Measurements from ENCODE around the gene CTDSP2. TPM values are rescaled to one million over a fixed set of nuclear protein-coding genes. Genes with fewer than 3 reads are reported as not detected.
A peak's percentile ranks its signal among the peaks of the same experiment; 100 is the strongest.

Gene CTDSP2
- total RNA-seq, 6 donors from 2014 or later, result 153 to 226 (median 175) TPM

DNA sequence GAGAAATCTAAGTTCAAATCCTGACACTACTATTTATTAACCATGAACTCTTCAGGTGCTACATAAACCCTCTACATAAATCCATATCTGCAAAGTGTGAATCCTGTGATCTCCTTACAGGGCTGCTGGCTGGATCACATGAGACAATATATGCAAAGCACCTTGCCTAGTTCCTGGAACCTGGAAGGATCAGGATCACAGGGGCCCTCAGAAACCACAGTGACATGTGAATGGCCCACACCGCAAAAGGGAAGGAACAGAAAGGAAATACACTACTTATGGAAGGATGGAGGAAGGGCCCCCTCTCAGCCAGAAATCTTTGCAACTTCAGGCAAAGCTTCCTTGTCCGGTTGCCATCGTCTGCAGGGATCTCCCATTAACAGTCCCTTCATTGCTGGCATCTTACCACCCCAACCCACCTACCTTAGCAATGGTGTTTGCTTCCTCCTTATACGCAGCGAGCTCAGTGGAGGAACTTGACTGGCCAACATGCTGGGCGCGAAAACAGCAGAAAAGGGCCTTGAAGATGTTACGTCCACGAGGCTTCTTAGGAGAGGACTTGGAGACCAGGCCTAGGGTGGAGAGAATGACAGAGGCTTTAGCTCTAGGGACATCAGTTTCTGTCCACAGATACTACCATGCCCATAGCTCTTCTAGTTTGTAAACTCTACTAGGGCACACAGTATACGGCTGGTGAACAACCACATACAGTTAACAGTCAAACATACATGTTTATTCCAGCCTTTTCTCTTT is 17.3 kb downstream of the CTDSP2 start:
- Histone ChIP-seq H3K27ac (peak overlapping the region; percentile 18 to 98 (median 60)), H3K4me1 (peaks cover 58 to 86% (median 71%) of the 10 kb centered on the region in 4 donors), H3K36me3 (peaks cover 45 to 64% (median 52%) of the 10 kb centered on the region in 4 donors), H3K27me3 (no peaks in the 10 kb centered on the region), H3K4me3 (no peak overlapping the region), H3K9me3 (no peaks in the 10 kb centered on the region)
- WGBS, 2 donors, result 41 to 57% methylated on average over 10 of the region's 10 CpGs
- DNase-seq (no peak), ATAC-seq (ENCODE audit: low FRiP score in 2 of 2) (no peak)
- peak in 1 of 2 donors; percentile 6 for TF ChIP-seq POLR2AphosphoS5 (IDR thresholded peaks at IDR 0.05)
- no peak for TF ChIP-seq POLR2A (IDR thresholded peaks at IDR 0.05)

DNA sequence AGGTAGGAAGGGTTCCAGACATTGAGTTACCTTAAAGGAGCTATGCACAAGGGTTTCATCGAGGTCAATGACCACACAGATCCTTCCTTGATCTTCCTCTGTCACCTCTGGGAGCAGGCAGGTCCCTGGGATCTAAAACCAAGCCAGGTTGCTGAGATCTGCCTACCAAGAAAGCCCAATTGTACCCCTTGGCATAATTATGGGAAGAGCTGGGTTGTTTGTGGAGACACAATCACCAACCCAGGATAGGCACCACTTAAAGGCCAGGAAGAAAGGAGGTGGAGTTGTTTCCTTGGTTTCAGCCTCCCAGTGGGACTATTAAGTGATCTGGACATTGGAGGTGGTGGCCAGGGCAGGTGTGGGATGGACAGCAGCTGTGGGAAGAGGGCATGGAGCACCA is 19.6 kb downstream of the CTDSP2 start:
- DNase-seq (no peak), ATAC-seq (ENCODE audit: low FRiP score in 2 of 2) (no peak)
- H3K9me3 ChIP-seq, result no peaks in the 10 kb centered on the region
- peak overlapping the region; percentile 20 to 84 (median 70) for H3K27ac ChIP-seq
- H3K36me3 ChIP-seq, result peaks cover 62 to 85% (median 73%) of the 10 kb centered on the region in 4 donors
- H3K27me3 ChIP-seq, result no peaks in the 10 kb centered on the region
- H3K4me3 ChIP-seq, result no peak overlapping the region
- peaks cover 58 to 76% (median 65%) of the 10 kb centered on the region in 4 donors for H3K4me1 ChIP-seq
- 89 to 93% methylated on average over 1 of the region's 1 CpG for WGBS, 2 donors
- TF ChIP-seq EP300 (IDR thresholded peaks at IDR 0.05) (no peak), CTCF (IDR thresholded peaks at IDR 0.05) (no peak), POLR2AphosphoS5 (IDR thresholded peaks at IDR 0.05) (no peak), POLR2A (IDR thresholded peaks at IDR 0.05) (no peak)

- WGBS, 2 donors, result 89 to 96% methylated on average over 2 of the region's 2 CpGs
- Histone ChIP-seq H3K27ac (peak overlapping the region; percentile 16 to 84 (median 70)), H3K27me3 (no peaks in the 10 kb centered on the region), H3K4me3 (no peak overlapping the region), H3K9me3 (no peaks in the 10 kb centered on the region), H3K36me3 (peaks cover 68 to 89% (median 77%) of the 10 kb centered on the region in 4 donors), H3K4me1 (peaks cover 55 to 76% (median 64%) of the 10 kb centered on the region in 4 donors)
- DNase-seq (no peak), ATAC-seq (ENCODE audit: low FRiP score in 2 of 2) (no peak)
- TF ChIP-seq CTCF (IDR thresholded peaks at IDR 0.05) (no peak), EP300 (IDR thresholded peaks at IDR 0.05) (no peak), POLR2A (IDR thresholded peaks at IDR 0.05) (no peak), POLR2AphosphoS5 (IDR thresholded peaks at IDR 0.05) (no peak)
These were observed 20.1 kb downstream of the CTDSP2 start for GRCh38 chr12:57826400-57826799.

- no peak for ATAC-seq (ENCODE audit: low FRiP score in 2 of 2)
- no peak for TF ChIP-seq POLR2AphosphoS5 (IDR thresholded peaks at IDR 0.05)
- no peak for TF ChIP-seq EP300 (IDR thresholded peaks at IDR 0.05)
- TF ChIP-seq CTCF (IDR thresholded peaks at IDR 0.05), result no peak
- TF ChIP-seq POLR2A (IDR thresholded peaks at IDR 0.05), result no peak
- H3K27me3 ChIP-seq, result no peaks in the 10 kb centered on the region
- peaks cover 47 to 72% (median 59%) of the 10 kb centered on the region in 4 donors for H3K4me1 ChIP-seq
- peak overlapping the region; percentile 7 to 84 (median 70) for H3K27ac ChIP-seq
- no peak for DNase-seq
- peaks cover 72 to 92% (median 86%) of the 10 kb centered on the region in 4 donors for H3K36me3 ChIP-seq
- H3K9me3 ChIP-seq, result no peaks in the 10 kb centered on the region
- H3K4me3 ChIP-seq, result no peak overlapping the region
- WGBS, 2 donors, result 94 to 100% methylated on average over 2 of the region's 2 CpGs
These were observed 21.1 kb downstream of the CTDSP2 start for GRCh38 chr12:57825451-57825850.

DNA sequence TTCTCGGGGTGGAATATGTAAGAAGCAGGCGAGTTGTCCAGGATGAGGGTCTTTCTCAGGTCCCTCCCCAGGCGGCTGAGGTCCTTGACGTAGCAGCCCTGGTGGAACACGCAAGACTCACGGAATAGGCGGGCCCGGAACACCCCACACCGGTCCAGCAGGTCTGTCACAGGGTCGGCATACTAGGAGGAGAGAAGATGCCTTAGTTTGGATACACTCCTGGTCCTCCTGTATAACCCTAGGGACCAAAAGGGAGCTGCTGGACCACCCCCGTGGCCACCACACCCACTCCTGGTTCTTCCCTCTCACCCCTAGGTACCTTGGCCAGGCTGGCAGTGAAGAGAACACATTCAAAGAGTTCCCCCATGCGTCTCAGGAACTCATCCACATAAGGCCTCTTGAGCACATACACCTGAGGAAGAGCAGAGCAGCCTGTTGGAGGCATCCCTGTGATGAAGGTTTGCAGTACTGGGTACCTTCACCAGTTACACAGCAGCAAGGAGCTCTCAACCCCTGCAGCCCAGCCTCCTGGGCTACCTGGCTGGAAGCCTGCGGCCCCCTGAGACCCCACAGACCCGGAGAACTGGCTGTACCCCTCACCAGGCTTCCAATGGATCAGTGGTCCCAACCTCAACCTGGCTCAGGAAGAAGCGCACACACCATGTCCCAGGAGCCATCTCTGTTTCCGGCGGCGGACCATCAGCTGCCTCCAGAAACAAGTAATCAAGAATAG is 22.5 kb downstream of the CTDSP2 start:
- TF ChIP-seq POLR2AphosphoS5 (IDR thresholded peaks at IDR 0.05) (no peak), POLR2A (IDR thresholded peaks at IDR 0.05) (no peak), EP300 (IDR thresholded peaks at IDR 0.05) (no peak), CTCF (IDR thresholded peaks at IDR 0.05) (no peak)

More for the DNA sequence above, 22.5 kb downstream of the CTDSP2 start:
- WGBS, 2 donors, result 93 to 94% methylated on average over 10 to 18 of the region's 18 CpGs
- no peak overlapping the region for H3K4me3 ChIP-seq
- H3K27me3 ChIP-seq, result no peaks in the 10 kb centered on the region
- peaks cover 37 to 70% (median 49%) of the 10 kb centered on the region in 4 donors for H3K4me1 ChIP-seq
- no peak for ATAC-seq (ENCODE audit: low FRiP score in 2 of 2)
- DNase-seq, result no peak
- H3K27ac ChIP-seq, result peak overlapping the region; percentile 55 to 84 (median 74)
- no peaks in the 10 kb centered on the region for H3K9me3 ChIP-seq
- peaks cover 72 to 100% (median 93%) of the 10 kb centered on the region in 4 donors for H3K36me3 ChIP-seq

Data from upper lobe of left lung (tissue), 6 donors.